Measurements from ENCODE around the gene CEP72.
"Not testable (repeated sequence)": the region's sequence is repeated elsewhere in the genome, so short reads cannot be mapped to it uniquely, and the experiment has no call there.

Gene CEP72

GRCh38 chr5:611731-612486 is at the start of gene CEP72:
CEP72 (plus strand) TSS chr5:612340; CDS start chr5:612362, 22 bp downstream.
- DNase-seq = peak; percentile 84

GRCh38 chr5:565782-566440 is 46.2 kb upstream of the CEP72 start:
- DNase-seq = no peak

- no peak for DNase-seq
These were observed 45.4 kb upstream of the CEP72 start for GRCh38 chr5:566636-567309.

- no peak for DNase-seq
These were observed 44.5 kb upstream of the CEP72 start for GRCh38 chr5:567664-568060.

- DNase-seq = no peak
These were observed 43.9 kb upstream of the CEP72 start for GRCh38 chr5:568061-568781.

GRCh38 chr5:568809-569208 is 43.3 kb upstream of the CEP72 start:
- DNase-seq = no peak

GRCh38 chr5:569358-569867 is 42.7 kb upstream of the CEP72 start:
- no peak for DNase-seq

GRCh38 chr5:569868-570361 is 42.2 kb upstream of the CEP72 start:
- no peak for DNase-seq

GRCh38 chr5:570446-570845 is 41.7 kb upstream of the CEP72 start:
- no peak for DNase-seq

GRCh38 chr5:570886-571285 is 41.3 kb upstream of the CEP72 start:
- no peak for DNase-seq

GRCh38 chr5:571791-572190 is 40.3 kb upstream of the CEP72 start:
- DNase-seq = no peak

GRCh38 chr5:572398-573019 is 39.6 kb upstream of the CEP72 start:
- DNase-seq = no peak

GRCh38 chr5:573206-573605 is 38.9 kb upstream of the CEP72 start:
- no peak for DNase-seq

GRCh38 chr5:573976-574375 is 38.2 kb upstream of the CEP72 start:
- no peak for DNase-seq

GRCh38 chr5:574906-575305 is 37.2 kb upstream of the CEP72 start:
- DNase-seq = no peak

GRCh38 chr5:575636-576035 is 36.5 kb upstream of the CEP72 start:
- DNase-seq = no peak

- not testable (repeated sequence) for DNase-seq
These were observed 34.9 kb upstream of the CEP72 start for GRCh38 chr5:577214-577613.

- DNase-seq = no peak
These were observed 34.3 kb upstream of the CEP72 start for GRCh38 chr5:577800-578199.

- no peak for DNase-seq
These were observed 32.9 kb upstream of the CEP72 start for GRCh38 chr5:579211-579610.

GRCh38 chr5:579746-580366 is 32.3 kb upstream of the CEP72 start:
- no peak for DNase-seq

GRCh38 chr5:580436-580835 is 31.7 kb upstream of the CEP72 start:
- no peak for DNase-seq

GRCh38 chr5:581266-581665 is 30.9 kb upstream of the CEP72 start:
- no peak for DNase-seq

All from NCI-H82 (cell line).